KG1 (cell line): ENCODE measurements around the gene JMJD4.

Experiments
- DNase-seq: peaks from one replicate; lab custom pipeline; 2025; lab: John Stamatoyannopoulos, UW

Gene JMJD4

DNA sequence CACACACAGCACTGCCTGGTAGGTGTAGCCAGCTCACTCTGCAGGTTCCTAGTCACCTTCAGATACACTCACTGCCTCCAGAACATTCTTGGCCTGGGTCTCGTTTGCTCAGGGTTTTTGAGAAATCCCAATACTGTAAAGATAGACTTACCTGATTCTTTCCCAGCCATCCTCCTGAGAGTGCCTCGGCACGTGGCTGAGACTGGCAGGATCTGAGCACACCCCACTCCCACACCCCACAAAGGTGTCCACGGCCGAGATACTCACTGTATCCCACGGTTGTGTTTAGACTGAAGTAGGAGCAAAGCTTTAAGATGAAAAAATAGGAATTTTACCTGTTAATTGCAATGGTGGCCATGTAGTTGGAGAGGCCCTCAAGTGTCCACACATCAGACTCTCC, 33.5 kb upstream of the JMJD4 start:
- DNase-seq, result no peak

DNA sequence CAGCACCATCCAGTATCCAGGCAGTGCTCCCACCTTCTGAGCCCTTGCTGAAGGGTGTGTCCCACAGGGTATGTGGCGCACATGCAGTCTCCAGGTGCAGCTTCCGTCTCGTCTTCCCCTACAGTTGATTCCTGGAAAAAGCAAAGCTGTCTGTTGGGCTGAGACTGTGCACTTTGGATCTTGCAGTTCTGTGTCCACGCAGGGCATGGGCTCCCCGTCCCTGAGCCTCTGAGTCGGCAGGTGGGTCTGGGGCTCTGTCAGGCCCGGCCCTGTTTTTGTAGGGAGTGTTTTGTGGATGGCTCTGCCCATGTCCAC, 33.0 kb upstream of the JMJD4 start:
- DNase-seq, result no peak

- no peak for DNase-seq
Measured at GRCh38 chr1:227767401-227768124, 32.5 kb upstream of the JMJD4 start.

GRCh38 chr1:227766653-227767277, 31.7 kb upstream of the JMJD4 start:
- no peak for DNase-seq

DNA sequence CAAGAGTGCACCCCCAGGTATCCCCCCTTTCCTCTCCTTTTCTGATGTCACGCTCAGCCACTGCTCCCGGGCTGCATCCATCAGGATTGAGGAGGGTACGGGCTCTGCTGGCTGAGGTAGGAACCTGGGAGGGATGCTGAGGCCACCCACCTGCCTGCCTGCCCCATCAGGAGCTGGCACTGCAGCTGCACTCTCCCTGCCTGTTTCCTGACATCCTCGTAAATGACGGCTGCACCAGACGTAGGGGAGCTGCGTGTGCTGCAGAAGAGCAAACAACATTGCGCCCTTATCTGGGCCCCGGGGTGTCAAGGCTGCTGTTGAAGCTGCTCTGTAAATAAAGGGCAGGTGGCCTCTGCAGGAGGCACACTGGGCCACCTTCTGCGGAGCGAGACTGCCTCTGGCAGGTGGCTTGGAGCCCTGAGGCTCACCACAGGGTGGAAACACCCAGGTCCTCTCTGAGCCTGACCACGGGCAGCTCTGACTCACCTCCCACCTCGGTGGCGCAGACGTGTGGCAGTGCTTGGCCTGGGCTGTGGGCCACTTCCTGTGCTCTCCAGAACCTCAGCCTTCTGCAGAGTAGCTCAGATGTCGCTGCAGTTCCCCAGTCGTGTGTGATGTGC, 31.0 kb upstream of the JMJD4 start:
- no peak for DNase-seq

DNA sequence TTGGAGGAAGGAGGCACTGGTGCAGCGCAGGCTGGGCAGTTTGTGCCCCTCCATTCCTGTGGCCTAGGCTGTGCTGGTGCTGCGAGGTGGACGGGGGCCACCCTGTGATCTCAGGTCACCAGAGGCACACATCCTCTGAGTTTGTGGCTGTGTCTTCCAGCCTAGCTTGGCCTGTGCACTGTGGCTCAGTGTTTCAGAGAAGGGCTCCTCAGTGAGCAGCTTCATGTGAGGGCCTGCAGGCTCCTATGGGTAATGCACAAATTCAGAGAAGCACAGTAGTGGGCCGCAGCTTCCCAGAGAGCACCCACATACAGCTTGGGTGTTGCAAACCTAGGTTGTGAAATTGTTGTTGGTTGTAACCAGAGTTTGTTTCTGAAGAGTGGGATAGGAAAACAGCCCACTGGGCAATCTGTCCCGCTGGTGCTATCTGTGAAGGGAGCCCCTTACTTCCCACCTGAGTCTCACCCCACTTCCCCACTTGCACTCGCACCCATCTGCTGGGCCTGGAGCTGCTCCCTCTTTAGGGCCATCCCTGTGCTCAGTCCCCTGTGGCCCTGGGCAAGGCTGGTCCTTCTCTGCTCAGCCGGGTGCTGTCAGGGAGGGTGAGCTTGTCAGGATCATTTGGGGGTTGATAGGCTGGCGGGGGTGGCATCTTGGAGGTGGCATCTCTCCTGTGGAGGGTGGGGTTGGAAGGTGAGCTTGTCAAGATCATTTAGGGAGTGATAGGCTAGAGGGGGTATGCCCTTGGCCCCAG, 30.3 kb upstream of the JMJD4 start:
- DNase-seq, result no peak

DNA sequence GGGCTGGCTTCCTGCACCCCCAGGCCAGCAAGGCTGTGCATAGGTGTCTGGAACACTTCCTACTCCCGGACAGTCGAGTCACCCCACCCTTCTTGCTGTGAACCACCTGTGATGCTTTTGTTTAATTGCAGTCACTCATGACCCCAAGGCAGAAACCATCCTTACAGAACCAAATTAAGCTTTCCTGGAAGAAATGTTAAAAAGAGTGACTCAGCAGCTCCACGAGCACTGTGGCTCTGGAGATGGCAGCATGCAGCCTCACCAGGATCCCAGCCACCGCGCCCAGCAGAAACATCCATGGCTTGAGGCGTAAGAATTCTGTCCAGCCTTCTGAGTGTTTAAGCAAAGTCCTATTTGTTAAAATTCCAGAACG, 28.9 kb upstream of the JMJD4 start:
- DNase-seq, result no peak

- no peak for DNase-seq
Measured at GRCh38 chr1:227763246-227764018, 28.3 kb upstream of the JMJD4 start.

GRCh38 chr1:227762231-227762911, 27.3 kb upstream of the JMJD4 start:
- DNase-seq, result peak; percentile 95

- no peak for DNase-seq
Measured at GRCh38 chr1:227761621-227762230, 26.6 kb upstream of the JMJD4 start.

DNA sequence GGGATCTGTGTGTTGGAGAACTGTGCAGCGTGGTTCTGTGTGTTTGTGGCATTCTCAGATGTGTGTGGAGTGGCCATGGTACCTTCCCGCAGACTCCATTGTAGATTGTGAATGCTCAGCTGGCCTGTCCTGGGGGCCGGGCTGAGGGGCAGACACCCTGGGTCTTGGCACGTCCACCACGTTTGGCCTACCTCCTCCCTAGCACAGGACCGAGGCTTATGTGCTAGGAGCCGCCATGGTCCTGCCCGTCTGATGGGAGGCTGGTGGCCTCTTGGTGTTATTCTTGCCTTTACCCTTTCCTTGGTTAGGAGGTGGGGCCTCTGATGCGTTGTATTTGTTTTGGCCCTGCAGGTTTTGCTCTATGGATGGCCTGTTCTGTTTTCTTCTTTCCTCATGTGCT, 25.3 kb upstream of the JMJD4 start:
- no peak for DNase-seq

- DNase-seq, result no peak
Measured at GRCh38 chr1:227759341-227760300, 24.5 kb upstream of the JMJD4 start.

GRCh38 chr1:227758366-227758765, 23.3 kb upstream of the JMJD4 start:
- DNase-seq, result no peak

GRCh38 chr1:227757781-227758180, 22.7 kb upstream of the JMJD4 start:
- no peak for DNase-seq

DNA sequence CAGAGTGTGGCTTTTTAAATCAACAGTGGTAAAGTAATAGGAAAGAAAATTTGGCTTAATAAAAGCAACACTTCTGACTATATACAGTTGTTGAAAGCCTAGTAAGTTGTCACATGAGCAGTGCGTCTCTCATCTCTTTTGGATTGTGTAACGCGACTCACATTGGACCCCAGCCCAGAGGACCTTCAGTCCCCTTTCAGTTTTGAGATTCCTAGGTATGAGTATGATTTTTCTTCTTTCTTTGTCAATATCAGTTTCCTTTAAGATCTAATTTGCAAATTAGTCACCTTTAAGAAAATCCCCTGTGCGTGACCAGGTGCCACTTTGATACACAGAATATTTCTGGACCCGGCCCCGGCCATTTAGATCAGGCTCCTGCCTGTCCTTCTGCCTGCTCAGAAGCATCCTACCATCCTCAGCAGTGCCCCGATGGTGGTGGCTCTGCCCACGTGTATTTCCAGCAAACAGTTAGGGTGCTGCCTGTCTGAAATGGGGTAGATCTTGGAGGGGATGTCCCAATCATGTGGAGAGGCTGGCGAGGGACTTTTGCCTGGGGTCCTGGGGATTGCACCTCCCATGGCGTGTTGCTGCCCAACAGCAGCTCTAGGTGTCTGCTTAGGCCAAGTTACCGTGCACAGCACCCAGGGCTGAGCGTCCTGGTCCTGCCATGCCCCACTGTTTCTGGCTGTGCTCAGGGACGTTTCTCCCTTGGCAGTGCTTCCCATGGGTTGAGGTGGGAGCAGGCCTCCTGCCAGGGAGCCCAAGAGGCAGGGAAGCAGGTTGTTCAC, 21.3 kb upstream of the JMJD4 start:
- no peak for DNase-seq

- no peak for DNase-seq
Measured at GRCh38 chr1:227754958-227755357, 19.9 kb upstream of the JMJD4 start.

- DNase-seq, result no peak
Measured at GRCh38 chr1:227753999-227754711, 19.1 kb upstream of the JMJD4 start.

GRCh38 chr1:227749916-227750710, 15.0 kb upstream of the JMJD4 start:
- no peak for DNase-seq
